Vagina (tissue), 2 donors: ENCODE measurements around the gene CHPF. TPM values are rescaled to one million over a fixed set of nuclear protein-coding genes. Genes with fewer than 3 reads are reported as not detected.

ENCODE experiments used
- DNase-seq, 2 donors: peaks; one replicate each; pipeline ENCODE4 v3.0.0-alpha.2; 2017; ENCODE audit errors: extremely low spot score in 2 of 2
- H3K27ac ChIP-seq: fragments of 200-600 bp; sonication (generic); one replicate; pipeline ENCODE4 v1.5.1; 2019
- H3K27me3 ChIP-seq: fragments of 200-600 bp; sonication (generic); one replicate; pipeline ENCODE4 v1.5.1; 2019
- H3K36me3 ChIP-seq, 2 donors: fragments of 200-600 bp; sonication (generic); one replicate each; pipeline ENCODE4 v1.5.1; 2017 to 2019
- H3K4me1 ChIP-seq: fragments of 200-600 bp; sonication (generic); one replicate; pipeline ENCODE4 v1.5.1; 2019
- H3K4me3 ChIP-seq, 2 donors: fragments of 200-600 bp; sonication (generic); 1 replicate in 1 of 2; 2 replicates in 1 of 2; pipeline ENCODE4 v1.5.1; 2016 to 2019
- H3K9me3 ChIP-seq: fragments of 200-600 bp; sonication (generic); one replicate; pipeline ENCODE4 v1.5.1; 2019
- POLR2A ChIP-seq, 2 donors: fragments of 450-650 bp; IDR thresholded peaks; one replicate each; pipeline ENCODE4 v1.6.1; 2017; ENCODE audit warnings: antibody characterized with exemption in 2 of 2, mild to moderate bottlenecking in 2 of 2, moderate library complexity in 2 of 2
- POLR2AphosphoS5 ChIP-seq, 2 donors: sonication (generic); formaldehyde crosslinking; IDR thresholded peaks; one replicate each; pipeline ENCODE4 v1.9.0; 2017; ENCODE audit warnings: antibody characterized with exemption in 2 of 2, mild to moderate bottlenecking in 2 of 2, low read depth in 1 of 2; ENCODE audit not compliant: insufficient read depth in 1 of 2
- intact Hi-C: fragments of 100-400 bp; cut with DNase I; formaldehyde crosslinking; loops from one replicate; pipeline ENCODE4 v1.15.1; 2023
- total RNA-seq: library from RNA; depleted of rRNA; stranded (reverse); fragments of >200 nt; gene quantifications from one replicate; pipeline ENCODE4 v1.2.3, GENCODE V29; 2016
- TF ChIP-seq, protein P1 (sequence below), 3 experiments: fragments of 450-650 bp in 2 of 3; fragments of 200-600 bp in 1 of 3; sonication (generic) in 1 of 3; IDR thresholded peaks; one replicate each; pipeline ENCODE4 v1.5.1; 2017 to 2019; ENCODE audit warnings: antibody characterized with exemption in 3 of 3, mild to moderate bottlenecking in 2 of 3, moderate library complexity in 2 of 3

Gene CHPF
- total RNA-seq, 1 donor from 2014 or later, result 41.5 TPM

GRCh38 chr2:219521066-219521880 lies 22.3 kb downstream of the CHPF start:
- TF ChIP-seq POLR2A (IDR thresholded peaks at IDR 0.05) (no peak), POLR2AphosphoS5 (IDR thresholded peaks at IDR 0.05; ENCODE audit: insufficient read depth in 1 of 2, low read depth in 1 of 2) (peak in 1 of 2 donors; percentile 38)
- TF ChIP-seq, protein P1, sequence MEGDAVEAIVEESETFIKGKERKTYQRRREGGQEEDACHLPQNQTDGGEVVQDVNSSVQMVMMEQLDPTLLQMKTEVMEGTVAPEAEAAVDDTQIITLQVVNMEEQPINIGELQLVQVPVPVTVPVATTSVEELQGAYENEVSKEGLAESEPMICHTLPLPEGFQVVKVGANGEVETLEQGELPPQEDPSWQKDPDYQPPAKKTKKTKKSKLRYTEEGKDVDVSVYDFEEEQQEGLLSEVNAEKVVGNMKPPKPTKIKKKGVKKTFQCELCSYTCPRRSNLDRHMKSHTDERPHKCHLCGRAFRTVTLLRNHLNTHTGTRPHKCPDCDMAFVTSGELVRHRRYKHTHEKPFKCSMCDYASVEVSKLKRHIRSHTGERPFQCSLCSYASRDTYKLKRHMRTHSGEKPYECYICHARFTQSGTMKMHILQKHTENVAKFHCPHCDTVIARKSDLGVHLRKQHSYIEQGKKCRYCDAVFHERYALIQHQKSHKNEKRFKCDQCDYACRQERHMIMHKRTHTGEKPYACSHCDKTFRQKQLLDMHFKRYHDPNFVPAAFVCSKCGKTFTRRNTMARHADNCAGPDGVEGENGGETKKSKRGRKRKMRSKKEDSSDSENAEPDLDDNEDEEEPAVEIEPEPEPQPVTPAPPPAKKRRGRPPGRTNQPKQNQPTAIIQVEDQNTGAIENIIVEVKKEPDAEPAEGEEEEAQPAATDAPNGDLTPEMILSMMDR (IDR thresholded peaks at IDR 0.05), result peak; percentile 9 to 48 (median 28)
- Histone ChIP-seq H3K27ac (peak overlapping the region; percentile 84), H3K4me3 (no peak overlapping the region), H3K27me3 (no peaks in the 10 kb centered on the region), H3K9me3 (no peaks in the 10 kb centered on the region), H3K4me1 (peaks cover 37% of the 10 kb centered on the region), H3K36me3 (no peaks in the 10 kb centered on the region)
- no peak for DNase-seq
- intact Hi-C loops, result no loop called here

DNA sequence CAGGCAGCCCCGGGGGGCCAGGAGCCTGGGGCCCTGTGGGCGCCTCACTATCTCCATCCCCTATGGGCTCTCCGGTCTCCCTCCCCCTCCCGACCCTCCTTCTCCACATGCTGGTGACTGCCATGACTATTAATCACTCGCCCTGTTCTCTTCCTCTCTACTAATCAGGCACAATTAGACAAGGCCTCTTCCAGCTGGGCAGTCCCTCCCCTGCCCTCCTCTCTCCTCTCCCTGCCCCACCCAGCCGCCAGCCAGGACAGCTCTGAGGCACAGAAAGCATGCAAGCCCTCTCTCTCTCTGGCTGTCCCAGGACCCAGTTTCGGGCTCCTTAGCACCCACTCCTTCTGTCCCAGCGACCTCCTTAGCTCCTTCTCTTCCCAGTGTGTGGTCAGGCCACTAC lies 23.5 kb downstream of the CHPF start:
- H3K4me1 ChIP-seq, result peaks cover 37% of the 10 kb centered on the region

DNA sequence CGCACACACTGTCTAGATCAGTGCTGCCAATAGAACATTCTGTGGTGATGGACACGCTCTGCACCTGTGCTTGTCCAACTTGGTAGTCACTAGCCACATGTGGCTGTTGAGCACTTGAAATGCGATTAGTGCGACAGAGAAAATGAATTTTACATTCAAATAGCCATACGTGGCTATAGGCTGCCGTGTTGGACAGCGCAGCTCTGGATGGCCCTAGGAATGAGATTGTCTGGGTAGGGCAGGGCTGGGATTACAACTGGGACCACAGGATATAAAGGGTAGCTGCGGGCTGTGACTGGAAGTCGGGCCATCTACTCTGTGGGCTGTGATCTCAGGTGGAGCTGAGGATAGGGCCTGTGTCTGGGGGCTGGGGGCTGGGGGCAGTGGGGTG lies 24.1 kb downstream of the CHPF start:
- Histone ChIP-seq H3K36me3 (no peaks in the 10 kb centered on the region), H3K4me3 (no peak overlapping the region), H3K9me3 (no peaks in the 10 kb centered on the region), H3K27me3 (no peaks in the 10 kb centered on the region), H3K4me1 (peaks cover 38% of the 10 kb centered on the region), H3K27ac (no peak overlapping the region)
- intact Hi-C loops, result no loop called here
- TF ChIP-seq POLR2AphosphoS5 (IDR thresholded peaks at IDR 0.05; ENCODE audit: insufficient read depth in 1 of 2, low read depth in 1 of 2) (no peak), POLR2A (IDR thresholded peaks at IDR 0.05) (no peak)
- TF ChIP-seq, protein P1 (IDR thresholded peaks at IDR 0.05), result no peak
- no peak for DNase-seq

More for the DNA sequence above, 23.5 kb downstream of the CHPF start:
- no peak for DNase-seq
- no peaks in the 10 kb centered on the region for H3K36me3 ChIP-seq
- no peak overlapping the region for H3K4me3 ChIP-seq
- H3K27ac ChIP-seq, result no peak overlapping the region
- intact Hi-C loops, result no loop called here
- H3K9me3 ChIP-seq, result no peaks in the 10 kb centered on the region
- TF ChIP-seq POLR2A (IDR thresholded peaks at IDR 0.05), result no peak
- TF ChIP-seq, protein P1 (IDR thresholded peaks at IDR 0.05), result no peak
- no peak for TF ChIP-seq POLR2AphosphoS5 (IDR thresholded peaks at IDR 0.05; ENCODE audit: insufficient read depth in 1 of 2, low read depth in 1 of 2)
- H3K27me3 ChIP-seq, result no peaks in the 10 kb centered on the region

- peaks cover 41% of the 10 kb centered on the region for H3K4me1 ChIP-seq
- H3K4me3 ChIP-seq, result no peak overlapping the region
- no peaks in the 10 kb centered on the region for H3K36me3 ChIP-seq
- TF ChIP-seq POLR2A (IDR thresholded peaks at IDR 0.05) (no peak), POLR2AphosphoS5 (IDR thresholded peaks at IDR 0.05; ENCODE audit: insufficient read depth in 1 of 2, low read depth in 1 of 2) (no peak)
- TF ChIP-seq, protein P1 (IDR thresholded peaks at IDR 0.05), result no peak
- intact Hi-C loops, result no loop called here
- DNase-seq, result no peak
- no peak overlapping the region for H3K27ac ChIP-seq
- no peaks in the 10 kb centered on the region for H3K9me3 ChIP-seq
- no peaks in the 10 kb centered on the region for H3K27me3 ChIP-seq
Measured at GRCh38 chr2:219517954-219518778, 25.4 kb downstream of the CHPF start.
